CD4-positive, alpha-beta memory T cell (primary cell): ENCODE data around the gene BMP7. TPM values are rescaled to one million over a fixed set of nuclear protein-coding genes. Genes with fewer than 3 reads are reported as not detected.
"Not testable (repeated sequence)": the region's sequence is repeated elsewhere in the genome, so short reads cannot be mapped to it uniquely, and the experiment has no call there.

Source experiments
- CTCF ChIA-PET: fragments of 350-600 bp; sonication (Branson Sonifier 250); formaldehyde crosslinking; loops from one replicate; lab custom pipeline; 2021; ENCODE audit warnings: inconsistent platforms; ENCODE audit not compliant: partially characterized antibody; lab: Charles Lee
- POLR2A ChIA-PET: fragments of 350-600 bp; sonication (Branson Sonifier 250); formaldehyde crosslinking; loops from one replicate; lab custom pipeline; 2021; ENCODE audit not compliant: partially characterized antibody; lab: Charles Lee
- DNase-seq, 5 donors: peaks; one replicate each; pipeline versions ENCODE4 v3.0.0 to v3.0.0-alpha.2; 2020 to 2022; ENCODE audit warnings: mixed read lengths in 1 of 5
- H3K27ac ChIP-seq: one replicate; pipeline ENCODE4 v1.7.0; 2013; ENCODE audit warnings: low read depth, low read length
- H3K27me3 ChIP-seq: 2 replicates; pipeline ENCODE4 v1.7.0; 2013; ENCODE audit warnings: mild to moderate bottlenecking, low read length, moderate library complexity; ENCODE audit not compliant: insufficient read depth
- H3K36me3 ChIP-seq: 2 replicates; pipeline ENCODE4 v1.7.0; 2013; ENCODE audit warnings: mild to moderate bottlenecking, low read length, moderate library complexity; ENCODE audit not compliant: insufficient read depth
- H3K4me1 ChIP-seq: 2 replicates; pipeline ENCODE4 v1.7.0; 2013; ENCODE audit warnings: mild to moderate bottlenecking, low read length, moderate library complexity; ENCODE audit not compliant: insufficient read depth
- H3K4me3 ChIP-seq, 2 donors: one replicate each; pipeline ENCODE4 v1.7.0; 2013; ENCODE audit warnings: low read length in 2 of 2, mild to moderate bottlenecking in 1 of 2
- H3K9me3 ChIP-seq, 2 donors: one replicate each; pipeline ENCODE4 v1.7.0; 2013; ENCODE audit warnings: low read length in 2 of 2, control low read depth in 1 of 2; ENCODE audit not compliant: control insufficient read depth in 1 of 2
- H3K27ac Mint-ChIP-seq, 7 donors: one replicate each; pipeline ENCODE4 v1.8.0; 2020 to 2021; ENCODE audit warnings: mixed read lengths in 7 of 7, mild to moderate bottlenecking in 6 of 7, inconsistent platforms in 3 of 7, moderate library complexity in 3 of 7
- H3K27me3 Mint-ChIP-seq, 2 donors: one replicate each; pipeline ENCODE4 v1.8.0; 2020 to 2021; ENCODE audit warnings: mixed read lengths in 2 of 2
- H3K36me3 Mint-ChIP-seq, 2 donors: one replicate each; pipeline ENCODE4 v1.8.0; 2020 to 2021; ENCODE audit warnings: mixed read lengths in 2 of 2, inconsistent platforms in 1 of 2, mild to moderate bottlenecking in 1 of 2
- H3K4me1 Mint-ChIP-seq, 4 donors: one replicate each; pipeline ENCODE4 v1.8.0; 2020 to 2021; ENCODE audit warnings: mixed read lengths in 4 of 4, mild to moderate bottlenecking in 1 of 4
- H3K4me3 Mint-ChIP-seq, 8 donors: one replicate each; pipeline ENCODE4 v1.8.0; 2020 to 2021; ENCODE audit warnings: mixed read lengths in 8 of 8, mild to moderate bottlenecking in 7 of 8, moderate library complexity in 6 of 8, inconsistent platforms in 3 of 8
- H3K9me3 Mint-ChIP-seq, 8 donors: one replicate each; pipeline ENCODE4 v1.8.0; 2020 to 2021; ENCODE audit warnings: mixed read lengths in 8 of 8, mild to moderate bottlenecking in 5 of 8, inconsistent platforms in 3 of 8, moderate library complexity in 1 of 8
- intact Hi-C: fragments of 100-400 bp; cut with micrococcal nuclease; formaldehyde crosslinking; loops from one replicate; pipeline ENCODE4 v1.15.1; 2023
- polyA plus RNA-seq, 2 donors: library from polyadenylated mRNA; unstranded; fragments of 300-500 nt; fragmentation: Illumina TruSeq; gene quantifications; one replicate each; pipeline ENCODE4 v1.2.3, GENCODE V29; 2021
- total RNA-seq, 2 experiments: library from RNA; stranded (reverse); gene quantifications; one replicate each; pipeline ENCODE4 v1.2.3, GENCODE V29; 2021

BMP7 gene
- total and polyA plus RNA-seq, 4 experiments from 2014 or later: not detected

GRCh38 chr20:57191265-57191638 lies 75.2 kb downstream of the BMP7 start:
- H3K4me1 ChIP-seq, intact Hi-C loops, H3K27ac Mint-ChIP-seq, H3K27me3 ChIP-seq, H3K36me3 ChIP-seq, DNase-seq, H3K27me3 Mint-ChIP-seq, H3K9me3 ChIP-seq, H3K36me3 Mint-ChIP-seq, POLR2A ChIA-PET, H3K27ac ChIP-seq, H3K9me3 Mint-ChIP-seq, H3K4me3 Mint-ChIP-seq, CTCF ChIA-PET, H3K4me1 Mint-ChIP-seq, H3K4me3 ChIP-seq: not testable (repeated sequence)

- DNase-seq: no peak
- H3K36me3 ChIP-seq: no peaks in the 10 kb centered on the region
- H3K27ac ChIP-seq: no peak overlapping the region
- intact Hi-C loops: no loop called here
- no peaks in the 10 kb centered on the region for H3K27me3 ChIP-seq
- ChIA-PET CTCF (no interaction called here), POLR2A (no interaction called here)
- Mint-ChIP-seq H3K4me3 (no peak overlapping the region), H3K9me3 (no peaks in the 10 kb centered on the region), H3K36me3 (no peaks in the 10 kb centered on the region), H3K27me3 (peaks cover 0 to 1% of the 10 kb centered on the region in 2 donors), H3K27ac (no peak overlapping the region), H3K4me1 (no peaks in the 10 kb centered on the region)
- H3K9me3 ChIP-seq: no peaks in the 10 kb centered on the region
- no peak overlapping the region for H3K4me3 ChIP-seq
- H3K4me1 ChIP-seq: no peaks in the 10 kb centered on the region
Measured at GRCh38 chr20:57190536-57191264, 75.7 kb downstream of the BMP7 start.

- intact Hi-C loops: no loop called here
- no peak overlapping the region for H3K4me3 Mint-ChIP-seq
- no peaks in the 10 kb centered on the region for H3K4me1 Mint-ChIP-seq
- Histone ChIP-seq H3K27ac (no peak overlapping the region), H3K36me3 (no peaks in the 10 kb centered on the region), H3K4me3 (no peak overlapping the region), H3K9me3 (no peaks in the 10 kb centered on the region), H3K4me1 (no peaks in the 10 kb centered on the region), H3K27me3 (no peaks in the 10 kb centered on the region)
- no peak for DNase-seq
- no peaks in the 10 kb centered on the region for H3K36me3 Mint-ChIP-seq
- H3K27ac Mint-ChIP-seq: no peak overlapping the region
- ChIA-PET POLR2A (no interaction called here), CTCF (no interaction called here)
- no peaks in the 10 kb centered on the region for H3K27me3 Mint-ChIP-seq
- peaks cover 0 to 2% (median 0%) of the 10 kb centered on the region in 8 donors for H3K9me3 Mint-ChIP-seq
Measured at GRCh38 chr20:57189713-57190112, 76.7 kb downstream of the BMP7 start.

- intact Hi-C loops: no loop called here
Measured at GRCh38 chr20:57188576-57189079, 77.8 kb downstream of the BMP7 start.

GRCh38 chr20:57188056-57188455 lies 78.4 kb downstream of the BMP7 start:
- H3K27me3 Mint-ChIP-seq: peaks cover 0 to 6% of the 10 kb centered on the region in 2 donors
- Histone ChIP-seq H3K27ac (no peak overlapping the region), H3K9me3 (no peaks in the 10 kb centered on the region), H3K4me1 (no peaks in the 10 kb centered on the region), H3K36me3 (no peaks in the 10 kb centered on the region), H3K27me3 (no peaks in the 10 kb centered on the region), H3K4me3 (no peak overlapping the region)
- ChIA-PET CTCF (no interaction called here), POLR2A (no interaction called here)
- H3K27ac Mint-ChIP-seq: no peak overlapping the region
- H3K4me3 Mint-ChIP-seq: no peak overlapping the region
- peaks cover 0 to 2% (median 0%) of the 10 kb centered on the region in 8 donors for H3K9me3 Mint-ChIP-seq
- intact Hi-C loops: no loop called here
- H3K36me3 Mint-ChIP-seq: no peaks in the 10 kb centered on the region
- DNase-seq: no peak
- H3K4me1 Mint-ChIP-seq: no peaks in the 10 kb centered on the region

More at GRCh38 chr20:57188576-57189079, 77.8 kb downstream of the BMP7 start:
- no peak overlapping the region for H3K27ac ChIP-seq
- no peaks in the 10 kb centered on the region for H3K4me1 Mint-ChIP-seq
- peaks cover 0 to 2% (median 0%) of the 10 kb centered on the region in 8 donors for H3K9me3 Mint-ChIP-seq
- no peaks in the 10 kb centered on the region for H3K27me3 ChIP-seq
- no peak for DNase-seq
- H3K36me3 Mint-ChIP-seq: no peaks in the 10 kb centered on the region
- CTCF ChIA-PET: no interaction called here
- no peaks in the 10 kb centered on the region for H3K4me1 ChIP-seq
- POLR2A ChIA-PET: no interaction called here
- H3K4me3 ChIP-seq: no peak overlapping the region
- no peak overlapping the region for H3K4me3 Mint-ChIP-seq
- H3K9me3 ChIP-seq: no peaks in the 10 kb centered on the region
- no peaks in the 10 kb centered on the region for H3K36me3 ChIP-seq
- peaks cover 0 to 6% of the 10 kb centered on the region in 2 donors for H3K27me3 Mint-ChIP-seq
- H3K27ac Mint-ChIP-seq: no peak overlapping the region

- no peak for DNase-seq
- Mint-ChIP-seq H3K27ac (no peak overlapping the region), H3K4me1 (no peaks in the 10 kb centered on the region), H3K4me3 (no peak overlapping the region), H3K36me3 (no peaks in the 10 kb centered on the region), H3K9me3 (peaks cover 0 to 2% (median 0%) of the 10 kb centered on the region in 8 donors), H3K27me3 (peaks cover 0 to 6% of the 10 kb centered on the region in 2 donors)
- H3K9me3 ChIP-seq: no peaks in the 10 kb centered on the region
- POLR2A ChIA-PET: no interaction called here
- no peak overlapping the region for H3K4me3 ChIP-seq
- intact Hi-C loops: no loop called here
- no peaks in the 10 kb centered on the region for H3K4me1 ChIP-seq
- no peak overlapping the region for H3K27ac ChIP-seq
- H3K27me3 ChIP-seq: no peaks in the 10 kb centered on the region
- H3K36me3 ChIP-seq: no peaks in the 10 kb centered on the region
- CTCF ChIA-PET: no interaction called here
Measured at GRCh38 chr20:57187068-57187634, 79.3 kb downstream of the BMP7 start.

GRCh38 chr20:57186192-57186591 lies 80.2 kb downstream of the BMP7 start:
- Histone ChIP-seq H3K27me3 (no peaks in the 10 kb centered on the region), H3K4me1 (no peaks in the 10 kb centered on the region), H3K9me3 (no peaks in the 10 kb centered on the region), H3K27ac (no peak overlapping the region), H3K36me3 (no peaks in the 10 kb centered on the region), H3K4me3 (no peak overlapping the region)
- Mint-ChIP-seq H3K4me3 (no peak overlapping the region), H3K27me3 (peaks cover 2 to 6% of the 10 kb centered on the region in 2 donors), H3K9me3 (peaks cover 0 to 2% (median 0%) of the 10 kb centered on the region in 8 donors), H3K4me1 (no peaks in the 10 kb centered on the region), H3K36me3 (no peaks in the 10 kb centered on the region), H3K27ac (peak overlapping the region in 1 of 7 donors; percentile 29)
- POLR2A ChIA-PET: no interaction called here
- intact Hi-C loops: no loop called here
- DNase-seq: no peak
- CTCF ChIA-PET: no interaction called here
